HG03159 (cell line): ENCODE results near the gene TDRD1.

Experiments used
- ATAC-seq: cut with Tn5 transposase; IDR thresholded peaks from one replicate; pipeline ENCODE4 v1.9.1; 2021; ENCODE audit warnings: mild to moderate bottlenecking, moderate library complexity; ENCODE audit not compliant: unreplicated experiment

TDRD1 gene

DNA sequence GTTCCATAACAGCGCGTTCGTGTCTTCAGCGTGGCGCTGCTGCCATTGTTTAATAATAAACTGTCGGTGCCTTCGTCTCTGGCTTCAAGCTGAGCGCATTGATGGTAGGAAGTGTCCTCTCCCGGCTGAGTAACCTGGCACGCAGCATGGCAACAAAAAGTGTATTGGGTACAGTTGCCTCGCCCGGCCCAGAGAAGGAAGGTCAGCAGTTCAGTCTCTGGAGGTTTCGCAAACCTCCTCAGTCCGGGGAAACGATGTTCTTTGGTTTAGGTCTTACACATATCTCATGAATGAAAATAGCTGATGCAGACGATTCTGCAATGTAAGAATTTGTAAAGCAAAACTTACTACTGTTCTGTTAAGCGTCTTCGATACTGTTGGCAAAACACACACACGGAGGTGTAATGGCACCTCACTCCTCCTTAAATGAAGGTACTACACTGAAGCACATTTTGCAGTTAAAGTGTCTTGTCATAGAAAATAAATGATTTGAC is 4.4 kb upstream of the TDRD1 start:
- ATAC-seq: peak; percentile 18

DNA sequence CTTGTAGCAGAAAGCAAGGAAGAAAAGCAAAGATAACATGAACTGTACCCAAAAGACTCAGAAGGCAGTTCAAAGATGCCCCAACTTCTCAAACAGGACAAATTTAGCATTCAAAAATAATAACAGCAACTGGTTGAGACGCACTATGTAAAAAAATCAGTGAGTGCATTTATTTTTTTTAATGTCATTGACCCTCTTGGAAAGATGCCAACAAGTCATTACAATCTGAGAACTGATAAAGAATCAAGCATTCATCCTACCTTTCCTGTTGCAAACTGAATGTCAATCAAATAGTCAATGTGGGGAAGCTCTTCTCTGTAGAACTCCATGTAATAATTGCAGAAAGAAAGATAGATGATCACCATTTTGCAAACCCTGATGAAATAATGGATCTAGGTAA is 3.5 kb upstream of the TDRD1 start:
- no peak for ATAC-seq

DNA sequence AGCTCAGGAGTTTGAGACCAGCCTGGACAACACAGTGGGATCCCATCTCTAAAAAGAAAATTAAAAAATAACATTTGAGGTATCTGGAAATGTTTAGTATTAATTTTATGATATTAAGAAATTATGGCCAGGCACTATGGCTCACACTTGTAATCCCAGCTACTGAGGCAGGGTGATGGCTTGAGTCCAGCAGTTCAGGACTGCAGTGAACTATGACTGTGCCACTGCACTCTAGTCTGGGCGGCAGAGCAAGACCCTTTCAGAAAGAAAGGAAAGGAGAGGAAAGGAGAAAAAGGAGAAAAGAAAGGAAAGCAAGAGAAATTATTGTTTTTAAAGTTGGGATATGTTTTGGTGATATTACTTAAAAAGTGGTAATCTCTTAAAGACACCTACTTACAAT is 2.6 kb upstream of the TDRD1 start:
- no peak for ATAC-seq

DNA sequence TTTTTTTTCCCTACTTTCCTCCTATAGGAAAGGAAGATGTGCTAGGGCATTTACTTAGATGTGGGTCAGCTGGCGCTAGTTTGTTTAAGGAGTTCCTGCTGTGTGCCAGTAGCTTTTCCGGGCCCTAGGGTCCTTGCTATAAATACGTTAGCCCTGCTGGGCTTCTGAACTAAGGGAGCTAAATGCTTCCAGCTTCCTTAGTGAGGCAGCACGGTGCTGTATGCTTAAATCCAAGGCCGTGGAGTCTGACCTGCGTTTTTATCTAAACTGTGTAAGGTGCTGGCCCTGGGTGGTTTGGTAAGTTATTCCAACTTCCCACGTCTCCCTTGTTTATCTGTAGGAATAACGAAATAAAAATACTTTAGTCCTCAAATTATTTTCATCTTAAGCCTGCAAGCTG is 594 bp downstream of the TDRD1 start:
- no peak for ATAC-seq

DNA sequence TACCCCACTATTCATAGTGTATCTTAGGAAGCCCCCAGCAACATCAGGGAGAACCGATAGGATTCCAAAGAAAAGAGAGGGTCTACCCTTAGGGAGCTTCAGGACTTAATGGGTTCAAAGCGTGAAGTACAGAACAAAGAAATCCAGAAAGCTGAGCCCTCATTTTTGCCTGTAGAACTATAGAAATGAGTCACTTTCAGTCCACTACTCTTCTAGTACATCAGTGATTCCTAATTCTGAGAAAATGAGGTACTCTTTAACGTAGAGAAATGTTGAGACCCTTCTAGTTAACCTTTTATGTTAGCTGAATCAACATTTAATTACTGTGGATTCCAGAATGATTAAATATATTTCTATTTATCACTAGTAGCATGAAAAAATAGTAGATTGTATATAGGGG is 1.8 kb downstream of the TDRD1 start:
- no peak for ATAC-seq

DNA sequence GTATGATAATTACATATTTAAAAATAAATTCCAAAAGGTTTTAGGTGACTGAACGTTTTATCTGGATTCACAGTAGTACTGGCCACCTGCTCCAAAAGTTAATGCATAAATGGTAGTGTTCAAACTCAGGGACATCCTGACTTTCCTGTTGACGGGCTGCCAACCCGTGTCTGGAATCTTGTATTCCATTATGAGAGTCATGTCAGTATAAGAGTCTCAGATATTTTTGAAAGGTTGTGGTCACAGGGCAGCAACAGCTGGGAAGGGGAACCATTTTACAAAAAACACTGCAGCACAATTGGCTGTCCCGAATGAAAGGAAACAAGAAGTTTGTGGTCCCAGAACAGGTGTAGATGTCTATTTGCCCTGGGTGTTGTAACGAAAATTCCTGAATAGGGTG is 2.8 kb downstream of the TDRD1 start:
- no peak for ATAC-seq

DNA sequence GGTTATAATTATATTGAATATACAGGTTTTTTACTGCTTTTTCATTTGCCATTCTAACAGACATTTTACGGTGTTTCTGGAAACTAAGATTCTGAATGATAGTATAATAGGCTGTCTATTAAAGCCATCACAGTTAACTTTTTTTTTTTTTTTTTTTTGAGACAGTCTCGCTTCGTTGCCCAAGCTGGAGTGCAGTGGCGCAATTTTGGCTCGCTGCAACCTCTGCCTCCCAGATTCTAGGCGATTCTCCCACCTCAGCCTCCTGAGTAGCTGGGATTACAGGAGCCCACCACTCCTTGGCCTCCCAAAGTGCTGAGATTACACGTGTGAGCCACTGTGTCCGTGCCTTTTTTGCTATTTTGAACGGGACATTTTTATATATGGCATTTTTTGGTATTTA is 4.4 kb downstream of the TDRD1 start:
- no peak for ATAC-seq

DNA sequence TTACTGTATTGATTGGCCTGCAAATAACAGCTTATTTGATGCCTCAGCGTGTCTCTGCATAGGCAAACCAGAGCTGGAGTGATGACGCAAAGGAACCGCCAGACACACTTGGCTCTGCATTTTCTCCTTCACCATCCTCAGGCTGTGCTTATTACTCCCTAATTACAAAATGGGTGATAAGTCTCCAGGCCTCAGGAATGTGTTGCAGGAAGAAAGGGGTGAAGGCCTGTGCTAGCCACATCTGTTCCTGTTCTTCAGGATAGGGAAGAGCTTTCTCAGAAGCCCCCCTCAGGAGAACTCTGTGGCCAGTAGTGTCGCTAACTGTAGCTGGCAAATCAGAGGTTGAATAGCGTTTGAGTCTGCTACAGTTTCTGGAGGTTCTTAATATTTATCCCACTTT is 5.1 kb downstream of the TDRD1 start:
- ATAC-seq: no peak

DNA sequence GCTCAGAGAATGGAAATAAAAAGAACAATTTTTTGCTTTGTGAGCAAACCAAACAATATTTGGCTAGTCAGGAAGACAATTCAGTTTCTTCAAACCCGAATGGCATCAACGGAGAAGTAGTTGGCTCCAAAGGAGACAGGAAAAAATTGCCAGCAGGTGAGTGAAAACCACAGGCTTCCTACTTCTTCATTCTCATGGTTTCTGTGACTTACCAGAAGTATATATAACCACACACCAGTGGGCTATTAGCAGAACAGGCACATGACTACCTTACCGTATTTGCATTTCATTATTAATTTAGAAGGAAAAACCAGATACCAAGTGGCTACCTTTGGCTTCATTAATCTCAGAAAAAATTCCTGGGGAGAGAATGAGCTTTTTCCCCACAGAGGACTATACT is 8.8 kb downstream of the TDRD1 start:
- ATAC-seq: no peak

DNA sequence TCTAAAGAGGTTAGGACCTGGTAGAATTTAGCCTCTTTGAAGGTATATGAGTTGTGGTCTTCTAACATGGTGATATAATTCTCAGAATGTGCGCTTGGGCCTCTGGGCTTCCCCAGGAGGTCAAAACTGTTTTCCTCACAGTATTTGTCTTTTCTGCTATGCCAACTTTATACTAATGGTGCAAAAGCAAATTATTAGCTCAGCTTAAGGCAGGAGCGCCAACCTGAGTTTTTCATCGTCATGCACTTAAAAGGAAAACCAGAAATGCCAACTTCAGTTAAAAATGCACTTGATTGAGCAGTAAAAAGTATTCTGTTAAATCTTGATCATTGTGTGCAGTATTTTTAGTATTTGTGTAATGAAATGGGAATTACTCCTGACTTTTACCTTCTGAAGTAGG is 9.7 kb downstream of the TDRD1 start:
- no peak for ATAC-seq

DNA sequence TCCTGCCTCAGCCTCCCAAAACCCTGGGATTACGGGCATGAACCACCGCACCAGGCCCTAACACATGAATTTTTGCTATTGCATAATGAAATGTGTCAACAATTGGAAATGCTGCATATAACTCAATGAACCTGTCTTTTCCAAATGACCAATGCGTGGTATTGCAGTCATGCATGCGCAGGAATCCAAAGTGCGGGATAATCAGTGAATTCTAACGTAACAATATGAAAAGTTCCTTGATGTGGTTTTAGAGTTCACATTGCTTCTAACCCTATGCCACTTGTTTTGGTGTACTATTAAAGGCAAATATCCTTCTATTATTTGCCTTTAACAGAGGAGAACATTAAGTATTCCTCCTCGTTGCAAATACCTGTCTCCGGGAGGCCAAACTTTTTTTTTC is 10.5 kb downstream of the TDRD1 start:
- ATAC-seq: no peak

DNA sequence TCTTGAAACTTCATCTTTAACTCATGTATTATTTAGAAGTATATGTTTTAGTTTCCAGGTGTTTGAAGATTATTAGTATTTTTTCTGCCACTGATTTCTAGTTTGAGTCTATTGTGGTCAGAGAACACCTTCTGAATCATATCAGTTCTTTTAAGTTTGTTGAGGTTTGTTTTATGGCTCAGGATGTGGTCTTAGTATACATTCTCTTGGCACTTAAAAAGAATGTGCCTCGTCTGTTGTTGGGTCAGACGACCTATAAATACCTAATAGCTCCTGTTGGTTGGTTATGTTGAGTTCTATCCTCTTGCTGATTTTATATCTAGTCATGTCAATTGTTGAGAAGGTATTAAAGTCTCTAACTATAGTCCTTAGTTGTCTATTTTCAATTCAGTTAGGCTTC is 15.9 kb downstream of the TDRD1 start:
- peak; percentile 92 for ATAC-seq

DNA sequence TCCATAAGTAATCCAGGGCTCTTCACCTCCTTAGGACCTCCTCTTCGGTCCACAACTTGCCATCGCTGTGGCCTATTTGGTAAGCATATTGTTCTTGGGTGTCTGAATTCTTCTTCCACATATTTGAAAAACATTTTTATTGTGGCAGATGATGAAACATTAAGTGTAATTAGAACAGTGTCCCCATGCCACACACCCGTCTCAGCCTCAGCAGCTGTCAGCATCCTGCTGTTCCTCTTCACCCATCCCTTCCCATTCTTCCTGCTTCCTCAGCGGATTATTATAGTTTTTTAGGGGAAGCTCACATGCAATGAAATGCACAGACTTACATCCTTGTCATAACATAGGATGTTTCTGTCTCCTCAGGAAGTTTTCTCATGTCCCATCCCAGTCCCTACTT is 20.1 kb downstream of the TDRD1 start:
- no peak for ATAC-seq

DNA sequence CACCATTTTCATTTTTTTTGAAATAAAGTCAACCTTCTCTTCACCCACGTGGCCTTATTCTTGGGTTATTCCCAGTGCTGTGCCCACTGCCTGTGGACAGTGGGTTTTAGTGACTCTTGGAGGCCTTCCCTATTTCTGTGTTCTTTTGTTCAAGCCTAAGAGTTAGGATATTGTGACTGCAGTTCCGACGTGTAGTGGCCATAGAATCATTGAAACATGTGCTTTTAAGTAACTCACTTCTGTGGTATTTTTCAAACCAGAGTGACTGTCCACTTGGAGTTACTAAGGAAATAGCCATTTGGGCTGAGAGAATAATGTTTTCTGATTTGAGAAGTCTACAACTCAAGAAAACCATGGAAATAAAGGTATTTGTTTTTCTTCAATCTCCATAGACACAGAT is 23.7 kb downstream of the TDRD1 start:
- no peak for ATAC-seq

DNA sequence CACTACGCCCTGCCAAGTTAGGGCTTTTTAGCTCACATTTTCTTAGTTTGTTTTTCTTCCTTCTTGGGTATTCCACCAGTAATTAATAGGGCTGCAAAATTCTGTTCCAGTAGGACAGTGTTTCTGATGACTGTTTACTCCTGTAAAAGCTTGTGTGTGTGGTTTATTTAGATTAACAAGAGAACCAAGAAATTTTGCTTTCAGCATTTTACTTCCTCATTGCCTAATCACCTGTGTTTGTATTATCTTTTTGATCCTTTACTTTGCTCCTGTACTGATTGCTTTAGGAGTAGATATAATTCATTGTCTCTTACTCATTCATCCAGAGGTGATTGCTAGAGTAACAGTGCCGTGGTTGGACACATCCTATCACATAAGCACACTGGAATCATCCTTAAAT is 27.7 kb downstream of the TDRD1 start:
- ATAC-seq: no peak

DNA sequence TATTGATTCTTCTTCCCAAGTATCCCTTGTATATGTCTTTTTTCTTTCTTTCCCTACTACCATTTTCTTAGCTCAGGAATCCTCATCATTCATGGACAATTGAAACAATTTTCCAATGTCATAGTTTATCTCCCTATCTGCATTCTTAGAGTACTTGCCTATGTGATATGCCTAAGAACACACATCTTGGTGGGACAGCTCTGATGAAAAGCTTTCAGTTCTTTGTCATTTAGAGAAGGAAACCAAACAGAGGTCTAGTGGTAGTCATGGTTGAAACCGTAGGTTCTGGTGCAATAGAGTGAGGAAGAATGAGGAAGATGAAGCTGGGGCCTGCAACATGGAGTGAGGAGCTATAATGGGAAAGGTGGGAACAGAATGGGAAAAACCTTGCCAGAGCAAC is 28.2 kb downstream of the TDRD1 start:
- ATAC-seq: no peak

DNA sequence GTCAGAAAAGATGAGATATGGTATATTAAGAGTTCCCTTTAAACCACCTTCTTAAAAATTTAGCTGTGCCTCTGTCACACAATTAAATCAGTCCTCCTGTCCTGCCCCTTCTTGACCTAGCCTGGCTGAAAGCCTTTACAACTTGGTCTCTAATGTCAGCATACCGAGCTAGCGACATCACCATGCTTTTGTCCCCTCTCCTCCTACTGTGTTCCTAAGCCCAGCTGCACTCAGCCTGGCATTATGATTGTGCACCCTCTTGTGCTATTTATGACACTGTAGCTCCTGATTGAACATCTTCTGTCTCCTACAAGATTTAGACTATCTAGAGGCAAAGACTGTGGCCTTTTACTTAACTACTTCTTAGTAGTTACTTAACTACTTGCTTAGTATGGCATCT is 29.2 kb downstream of the TDRD1 start:
- no peak for ATAC-seq

DNA sequence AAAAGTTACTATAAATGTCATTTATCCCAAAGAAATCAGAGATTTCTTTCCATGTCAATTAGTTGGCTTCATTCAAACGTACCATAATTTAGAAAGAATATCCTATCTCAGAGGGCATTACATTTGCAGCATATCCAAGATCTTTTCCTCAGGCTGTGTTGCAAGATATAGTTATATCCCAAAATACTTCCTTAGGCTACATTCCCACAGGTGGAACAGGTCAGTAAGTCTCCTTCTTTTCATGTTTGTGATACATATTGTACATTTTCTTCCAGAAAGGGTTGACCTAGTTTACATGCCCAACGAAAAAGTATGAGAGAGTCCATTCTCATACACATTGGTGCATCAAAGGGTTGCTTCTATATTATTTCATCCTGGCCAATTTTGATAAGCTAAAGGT is 33.0 kb downstream of the TDRD1 start:
- ATAC-seq: no peak

DNA sequence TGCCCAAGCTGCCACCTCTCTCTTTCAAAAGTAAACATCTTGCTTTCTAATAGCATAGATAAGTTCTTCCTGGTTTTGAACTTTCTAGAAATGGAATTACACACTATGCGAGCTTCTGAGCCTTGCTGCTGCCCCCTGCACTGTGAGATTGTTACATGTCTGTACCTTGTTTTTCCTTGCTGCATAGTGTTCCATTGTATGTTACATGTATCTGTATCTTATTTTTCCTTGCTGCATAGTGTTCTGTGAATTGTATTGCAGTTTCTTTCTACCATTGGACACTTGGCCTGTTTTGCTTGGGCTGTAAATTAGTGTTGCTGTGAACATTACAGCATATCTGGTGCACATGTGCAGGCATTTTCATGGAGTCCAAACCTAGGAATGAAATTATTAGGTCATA is 35.9 kb downstream of the TDRD1 start:
- no peak for ATAC-seq

DNA sequence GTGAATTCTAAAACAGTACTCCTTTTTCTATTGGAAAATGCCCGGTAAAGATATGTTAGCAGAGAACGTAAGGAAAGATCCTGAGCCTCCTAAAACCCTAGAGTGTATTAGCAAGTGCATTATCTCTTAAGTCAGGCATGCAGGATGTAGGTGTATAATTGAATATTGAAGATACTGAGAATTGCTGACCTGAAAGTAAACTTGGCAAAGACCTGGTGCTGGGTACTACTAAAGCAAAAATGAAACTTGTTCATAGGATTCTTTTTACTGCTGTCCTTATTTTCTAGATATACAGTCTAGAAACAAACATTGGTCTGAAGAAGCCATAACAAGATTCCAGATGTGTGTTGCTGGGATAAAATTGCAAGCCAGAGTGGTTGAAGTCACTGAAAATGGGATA is 41.1 kb downstream of the TDRD1 start:
- ATAC-seq: no peak

DNA sequence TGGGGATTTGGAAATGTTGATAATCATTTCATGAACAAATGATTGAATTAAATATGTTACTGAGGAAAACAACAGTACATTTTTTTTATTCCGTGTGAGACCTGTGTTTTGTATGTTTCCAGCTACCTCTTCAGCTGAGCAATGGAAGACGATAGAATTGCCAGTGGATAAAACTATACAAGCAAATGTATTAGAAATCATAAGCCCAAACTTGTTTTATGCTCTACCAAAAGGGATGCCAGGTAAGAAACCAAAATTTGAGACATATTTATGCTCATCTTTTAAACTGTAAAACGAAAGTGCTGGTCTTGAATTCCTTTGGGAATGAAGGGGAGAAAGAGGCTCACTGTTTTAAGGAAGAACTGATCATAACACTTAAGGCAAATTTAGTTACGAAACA is 42.1 kb downstream of the TDRD1 start:
- no peak for ATAC-seq

DNA sequence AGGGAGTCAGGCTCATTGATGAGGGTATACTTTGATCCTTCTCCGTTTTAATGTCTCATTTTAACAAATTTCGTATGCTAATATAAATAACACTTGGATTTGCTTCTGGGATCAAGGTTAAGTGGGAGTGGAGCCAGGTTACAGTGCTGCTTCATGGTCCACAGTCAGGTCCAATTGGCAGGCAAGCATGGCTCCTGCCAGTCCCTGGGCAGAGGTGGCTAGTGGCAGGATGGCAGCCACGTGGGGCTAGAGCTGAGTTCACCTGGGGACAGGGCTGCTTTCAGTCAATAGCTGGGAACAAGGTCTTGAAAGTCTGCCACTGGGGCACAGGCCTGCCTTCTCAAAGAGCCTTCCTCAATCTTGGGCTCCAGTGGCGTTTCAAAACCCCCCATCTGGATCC is 43.9 kb downstream of the TDRD1 start:
- ATAC-seq: no peak

DNA sequence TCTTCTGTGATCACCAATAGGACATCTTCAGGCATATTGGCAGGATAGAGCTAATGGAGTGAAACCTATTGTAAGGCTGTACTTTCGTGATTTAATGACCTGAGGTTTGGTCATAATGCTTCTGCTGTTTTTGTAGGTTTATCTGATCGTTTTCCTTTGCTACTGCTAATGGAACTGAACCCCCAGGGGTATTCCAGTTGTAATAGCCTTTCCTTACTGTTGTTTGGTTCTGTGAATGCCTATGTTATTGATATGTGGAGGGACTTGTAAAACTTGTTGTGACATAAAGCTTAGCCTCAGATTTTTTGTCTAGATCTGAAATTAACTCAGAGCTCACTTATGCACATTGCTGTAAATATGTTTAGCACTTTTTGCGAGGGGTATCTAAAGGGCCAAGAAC is 49.0 kb downstream of the TDRD1 start:
- ATAC-seq: no peak

DNA sequence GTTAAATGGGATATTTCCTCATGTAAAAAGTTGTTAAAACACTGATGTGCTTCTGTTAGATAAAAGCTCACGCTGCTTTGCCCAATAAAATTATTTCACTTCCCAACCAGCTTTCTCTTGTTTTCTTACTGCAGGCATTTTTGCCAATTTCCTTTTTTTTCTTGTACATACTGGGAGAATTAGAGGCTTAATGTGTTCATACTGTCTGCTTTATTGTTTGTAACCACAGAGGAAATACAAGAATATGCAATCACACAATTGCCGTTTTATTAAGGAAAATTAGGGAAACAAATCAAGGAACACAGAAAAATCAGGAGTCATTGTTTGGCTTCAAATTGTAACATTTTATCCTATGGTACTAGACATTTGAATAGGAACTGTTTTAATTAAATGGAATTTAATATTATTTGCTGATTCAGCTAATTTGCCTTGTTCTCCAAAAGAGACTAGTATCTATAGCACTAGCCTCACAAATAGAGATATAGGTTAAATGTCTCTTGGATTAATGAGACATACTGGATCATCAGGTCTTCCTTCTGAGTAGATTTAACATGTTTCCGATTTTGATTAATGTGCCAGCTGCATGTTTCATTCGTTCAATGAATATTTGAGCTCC is 53.5 kb downstream of the TDRD1 start:
- ATAC-seq: no peak
